AG04449 (cell line): ENCODE measurements around the gene WIPF3.

Experiments used
- CTCF ChIA-PET: fragments of 350-600 bp; formaldehyde crosslinking; extraction: SDS; loops from one replicate; lab custom pipeline; 2021; ENCODE audit warnings: antibody characterized with exemption; lab: Yijun Ruan, JAX
- POLR2A ChIA-PET: fragments of 400-600, 350-600 bp; formaldehyde crosslinking; extraction: SDS; loops from one replicate; lab custom pipeline; 2020; ENCODE audit warnings: antibody characterized with exemption, inconsistent platforms; lab: Yijun Ruan, JAX
- DNase-seq: peaks from one replicate; pipeline ENCODE4 v3.0.0-alpha.2; 2010; ENCODE audit warnings: low read depth, low spot score
- H3K4me3 ChIP-seq: 2 replicates; pipeline ENCODE4 v1.5.1; 2011; ENCODE audit warnings: low read depth, mild to moderate bottlenecking, control low read depth, low read length
- CTCF ChIP-seq: IDR thresholded peaks from one replicate; pipeline ENCODE4 v1.5.1; 2011; ENCODE audit warnings: mild to moderate bottlenecking, moderate library complexity, low read length, control low read depth, inconsistent platforms; ENCODE audit not compliant: insufficient read depth; ENCODE audit errors: missing control alignments

The WIPF3 gene

DNA sequence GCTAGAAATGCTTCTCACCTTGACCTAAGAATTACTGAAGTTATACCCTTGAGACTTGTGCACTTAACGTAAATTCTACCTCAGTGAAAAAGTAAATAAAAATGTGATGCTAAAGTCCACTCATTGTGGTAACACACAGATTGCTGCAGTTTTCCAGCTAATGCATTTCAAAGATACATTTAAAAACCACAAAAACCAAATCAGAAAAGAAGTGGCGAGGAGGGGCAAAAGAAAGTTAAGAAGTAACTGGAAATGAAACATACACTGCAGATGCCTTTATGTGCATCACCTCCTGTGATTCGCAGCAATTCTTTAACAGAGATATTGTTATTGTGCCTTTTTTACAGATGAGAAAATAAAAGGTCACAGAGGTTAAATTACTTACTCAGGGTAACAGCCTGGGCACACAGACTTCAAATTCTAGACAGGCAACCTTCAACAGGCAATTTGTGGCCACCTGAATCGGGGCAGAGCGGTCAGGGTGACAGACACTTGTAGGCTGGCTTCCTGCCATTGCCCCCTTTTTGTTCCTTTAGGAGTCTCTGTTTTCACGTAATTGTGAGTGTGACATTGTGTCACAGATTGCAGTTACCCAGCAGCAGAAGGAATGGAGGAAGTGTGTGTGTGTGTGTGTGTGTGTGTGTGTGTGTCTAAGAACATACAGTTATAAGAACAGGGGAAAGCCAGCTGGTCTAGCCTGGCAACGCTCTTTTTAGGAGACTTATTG lies 1.9 kb downstream of the WIPF3 start:
- no peak for TF ChIP-seq CTCF
- no peak overlapping the region for H3K4me3 ChIP-seq
- no peak for DNase-seq
- ChIA-PET CTCF (no interaction called here), POLR2A (interaction anchor here (0.6 kb wide), 1 partner anchor 9 kb away, joined by 3 read pairs; no protein-coding TSS in a partner anchor)

DNA sequence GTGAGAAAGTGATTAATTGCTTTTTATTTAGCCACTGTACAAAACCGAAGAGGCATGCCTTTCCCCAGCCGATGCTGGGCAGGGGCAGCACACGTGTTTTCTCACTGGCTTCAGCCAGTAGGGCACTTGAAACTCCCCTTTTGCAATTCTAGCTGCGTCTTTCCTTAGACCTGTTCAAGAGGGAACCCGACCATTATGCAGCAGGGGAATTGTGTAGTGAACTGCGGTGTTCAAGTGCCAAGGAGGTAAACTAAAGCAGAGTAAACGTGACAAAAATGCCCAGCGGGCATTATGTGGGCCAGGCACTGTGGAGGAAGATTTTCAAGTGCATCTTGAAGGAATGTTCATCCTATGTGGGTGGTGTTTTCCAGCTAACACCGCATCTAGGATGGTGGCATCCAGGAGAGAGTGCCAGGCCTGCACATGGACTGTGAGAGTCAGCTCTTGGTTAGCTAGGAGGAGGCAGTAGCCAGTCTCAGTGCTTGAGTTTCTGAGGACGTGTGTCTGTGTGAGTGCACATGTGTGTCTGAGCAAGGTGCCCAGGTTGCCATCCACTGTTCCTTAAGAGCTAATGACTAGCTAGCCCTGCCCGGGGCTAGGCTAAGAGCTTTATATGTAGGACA lies 3.3 kb downstream of the WIPF3 start:
- CTCF ChIA-PET = no interaction called here
- no peak for DNase-seq
- POLR2A ChIA-PET = no interaction called here
- TF ChIP-seq CTCF = no peak
- no peak overlapping the region for H3K4me3 ChIP-seq

GRCh38 chr7:29810297-29810696 lies 4.0 kb downstream of the WIPF3 start:
- no peak overlapping the region for H3K4me3 ChIP-seq
- POLR2A ChIA-PET = no interaction called here
- no peak for DNase-seq
- TF ChIP-seq CTCF = no peak
- CTCF ChIA-PET = no interaction called here

DNA sequence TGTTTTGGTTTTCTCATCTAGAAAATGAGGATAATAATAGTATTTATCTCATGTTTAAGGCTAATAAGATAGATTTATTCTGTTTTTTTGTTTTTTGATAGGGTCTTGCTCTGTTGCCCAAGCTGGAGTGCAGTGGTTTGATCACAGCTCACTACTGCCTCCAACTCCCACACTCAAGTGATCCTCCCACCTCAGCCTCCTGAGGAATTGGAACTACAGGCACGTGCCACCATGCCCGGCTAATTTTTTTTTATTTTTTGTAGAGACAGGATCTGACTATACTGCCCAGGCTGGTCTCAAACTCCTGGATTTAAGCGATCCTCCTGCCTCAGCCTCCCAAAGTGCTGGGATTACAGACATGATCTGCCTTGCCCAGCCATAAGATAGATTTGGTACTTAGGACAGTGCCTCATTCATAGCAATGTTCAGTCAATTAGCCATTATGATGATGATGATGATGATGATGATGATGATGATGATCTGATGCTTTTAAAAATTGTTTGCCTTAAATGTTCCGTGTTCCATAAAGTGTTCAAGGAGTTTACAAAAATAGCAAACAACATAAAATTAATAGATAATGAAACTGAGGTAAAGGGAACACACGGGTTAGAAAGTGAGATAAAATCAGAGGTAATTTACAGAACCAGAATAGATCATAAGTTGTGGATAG lies 4.6 kb downstream of the WIPF3 start:
- CTCF ChIA-PET = no interaction called here
- TF ChIP-seq CTCF = no peak
- DNase-seq = no peak
- no peak overlapping the region for H3K4me3 ChIP-seq
- POLR2A ChIA-PET = no interaction called here

DNA sequence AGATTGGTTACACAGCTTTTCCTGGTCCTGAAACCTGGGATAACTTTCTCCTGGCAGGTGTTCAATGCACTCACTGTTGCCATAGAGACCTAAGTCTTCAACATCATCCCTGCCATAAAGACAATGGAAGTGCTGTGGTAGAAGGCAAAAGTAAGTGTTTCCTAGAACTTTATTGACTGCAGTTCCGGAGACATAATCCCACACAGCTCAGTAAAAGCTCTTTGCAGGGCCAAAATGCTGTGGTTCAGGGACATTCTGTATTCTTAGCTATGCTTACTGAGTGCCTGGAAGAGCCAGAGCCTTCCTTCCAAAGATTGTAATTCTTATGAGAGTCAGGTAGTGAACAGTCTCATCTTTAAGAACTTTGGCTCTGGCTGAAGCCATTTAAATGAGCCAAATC lies 5.3 kb downstream of the WIPF3 start:
- POLR2A ChIA-PET = no interaction called here
- no peak overlapping the region for H3K4me3 ChIP-seq
- CTCF ChIA-PET = interaction anchor here (0.8 kb wide), 1 partner anchor 11 kb away, joined by 3 read pairs; no protein-coding TSS in a partner anchor
- TF ChIP-seq CTCF = no peak
- no peak for DNase-seq
